NB4 (cell line): ENCODE results near the gene C11orf68.

Source experiments
- DNase-seq: peaks from one replicate; pipeline ENCODE4 v3.0.0; 2010; ENCODE audit warnings: low read depth
- H3K4me3 ChIP-seq: one replicate; pipeline ENCODE4 v1.5.1; 2011; ENCODE audit warnings: mild to moderate bottlenecking, low read depth, low read length, moderate library complexity
- MYC ChIP-seq: IDR thresholded peaks from 2 replicates; pipeline ENCODE4 v1.6.1; 2011; ENCODE audit warnings: low read depth, low read length
- POLR2A ChIP-seq: IDR thresholded peaks from 2 replicates; pipeline ENCODE4 v1.6.1; 2011; ENCODE audit warnings: mild to moderate bottlenecking; ENCODE audit not compliant: insufficient read length; ENCODE audit errors: extremely low read depth
- TF ChIP-seq, protein P1 (sequence below): IDR thresholded peaks from 2 replicates; pipeline ENCODE4 v1.6.1; 2011; ENCODE audit warnings: low read depth, low read length
- TF ChIP-seq, protein P2 (sequence below): IDR thresholded peaks from one replicate; pipeline ENCODE4 v1.5.1; 2012; ENCODE audit warnings: low read depth, low read length

Gene C11orf68

GRCh38 chr11:65937766-65938165, 18.9 kb upstream of the C11orf68 start:
- no peak for DNase-seq
- TF ChIP-seq, protein P1, sequence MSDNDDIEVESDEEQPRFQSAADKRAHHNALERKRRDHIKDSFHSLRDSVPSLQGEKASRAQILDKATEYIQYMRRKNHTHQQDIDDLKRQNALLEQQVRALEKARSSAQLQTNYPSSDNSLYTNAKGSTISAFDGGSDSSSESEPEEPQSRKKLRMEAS: no peak
- TF ChIP-seq, protein P2, sequence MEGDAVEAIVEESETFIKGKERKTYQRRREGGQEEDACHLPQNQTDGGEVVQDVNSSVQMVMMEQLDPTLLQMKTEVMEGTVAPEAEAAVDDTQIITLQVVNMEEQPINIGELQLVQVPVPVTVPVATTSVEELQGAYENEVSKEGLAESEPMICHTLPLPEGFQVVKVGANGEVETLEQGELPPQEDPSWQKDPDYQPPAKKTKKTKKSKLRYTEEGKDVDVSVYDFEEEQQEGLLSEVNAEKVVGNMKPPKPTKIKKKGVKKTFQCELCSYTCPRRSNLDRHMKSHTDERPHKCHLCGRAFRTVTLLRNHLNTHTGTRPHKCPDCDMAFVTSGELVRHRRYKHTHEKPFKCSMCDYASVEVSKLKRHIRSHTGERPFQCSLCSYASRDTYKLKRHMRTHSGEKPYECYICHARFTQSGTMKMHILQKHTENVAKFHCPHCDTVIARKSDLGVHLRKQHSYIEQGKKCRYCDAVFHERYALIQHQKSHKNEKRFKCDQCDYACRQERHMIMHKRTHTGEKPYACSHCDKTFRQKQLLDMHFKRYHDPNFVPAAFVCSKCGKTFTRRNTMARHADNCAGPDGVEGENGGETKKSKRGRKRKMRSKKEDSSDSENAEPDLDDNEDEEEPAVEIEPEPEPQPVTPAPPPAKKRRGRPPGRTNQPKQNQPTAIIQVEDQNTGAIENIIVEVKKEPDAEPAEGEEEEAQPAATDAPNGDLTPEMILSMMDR: no peak
- TF ChIP-seq MYC: no peak
- TF ChIP-seq POLR2A: no peak
- no peak overlapping the region for H3K4me3 ChIP-seq

GRCh38 chr11:65934014-65934413, 15.2 kb upstream of the C11orf68 start:
- H3K4me3 ChIP-seq: no peak overlapping the region
- no peak for DNase-seq
- TF ChIP-seq POLR2A (no peak), MYC (no peak)
- TF ChIP-seq, protein P2: no peak

DNA sequence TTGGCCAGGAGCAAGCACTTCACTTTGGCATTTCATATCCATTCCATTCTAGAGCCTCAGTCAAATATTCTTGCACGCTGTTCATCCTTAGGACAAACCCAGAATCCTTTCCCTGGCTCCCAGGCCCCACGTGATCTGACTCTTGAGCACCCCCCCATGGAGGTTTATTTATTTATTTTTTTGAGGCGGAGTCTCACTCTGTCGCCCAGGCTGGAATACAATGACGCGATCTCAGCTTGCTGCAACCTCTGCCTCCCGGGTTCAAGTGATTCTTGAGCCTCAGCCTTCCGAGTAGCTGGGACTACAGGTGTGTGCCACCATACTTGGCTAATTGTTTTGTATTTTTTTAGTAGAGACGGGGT, 13.7 kb upstream of the C11orf68 start:
- TF ChIP-seq, protein P1: no peak
- TF ChIP-seq, protein P2: no peak
- no peak for TF ChIP-seq POLR2A
- no peak for TF ChIP-seq MYC
- H3K4me3 ChIP-seq: no peak overlapping the region
- peak; percentile 35 for DNase-seq

- H3K4me3 ChIP-seq: no peak overlapping the region
- DNase-seq: no peak
- TF ChIP-seq, protein P2: no peak
- TF ChIP-seq POLR2A (no peak), MYC (no peak)
- TF ChIP-seq, protein P1: no peak
Measured at GRCh38 chr11:65931773-65932557, 13.1 kb upstream of the C11orf68 start.

- TF ChIP-seq POLR2A: no peak
- TF ChIP-seq, protein P1: no peak
- TF ChIP-seq MYC: no peak
- TF ChIP-seq, protein P2: no peak
- DNase-seq: no peak
- H3K4me3 ChIP-seq: no peak overlapping the region
Measured at GRCh38 chr11:65928667-65929066, 9.8 kb upstream of the C11orf68 start.
